GM19463 (cell line): ENCODE results near the gene DEXI.

ENCODE experiments used
- ATAC-seq: cut with Tn5 transposase; IDR thresholded peaks from one replicate; pipeline ENCODE4 v1.9.1; 2021; ENCODE audit warnings: mild to moderate bottlenecking, moderate library complexity; ENCODE audit not compliant: unreplicated experiment

DEXI gene

DNA sequence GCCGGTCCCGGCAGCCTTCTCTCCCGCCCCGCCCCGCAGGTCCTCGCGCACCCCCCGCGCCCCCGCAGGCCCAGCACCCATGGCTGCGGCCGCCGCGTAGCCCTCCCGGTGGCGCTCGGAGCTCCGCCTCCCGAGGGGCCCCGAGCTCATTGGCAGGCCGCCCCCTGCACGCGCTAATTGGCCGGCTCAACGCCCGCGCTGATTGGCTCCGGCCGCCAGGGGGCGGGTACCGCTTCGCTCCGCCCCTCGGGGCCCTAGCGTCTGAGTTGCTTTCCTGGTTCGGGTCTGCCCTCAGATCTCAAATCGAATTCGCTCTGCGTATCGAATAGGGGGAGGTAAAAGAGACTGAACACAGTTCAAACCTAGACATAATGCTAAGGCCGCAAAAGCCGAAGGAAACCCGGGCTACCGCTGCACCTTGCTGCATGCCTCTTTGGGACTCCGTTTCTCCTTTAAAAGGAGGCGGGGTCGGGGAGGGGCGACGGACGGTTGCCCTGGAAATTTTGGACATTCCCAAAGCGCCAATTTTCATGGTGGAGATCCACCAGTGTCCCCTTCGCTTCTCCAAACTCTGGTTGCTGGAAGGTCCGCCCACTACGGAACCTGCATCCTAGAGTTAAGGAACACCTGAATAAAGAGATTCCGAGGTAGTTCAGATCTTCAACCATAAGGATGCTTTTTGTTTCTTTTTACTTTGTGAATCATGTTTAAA lies at the start of gene DEXI:
DEXI (minus strand) TSS at position 117 of the 712 bp plus-strand sequence. CDS start 463 bp downstream, outside the sequence.
- peak; percentile 70 for ATAC-seq

DNA sequence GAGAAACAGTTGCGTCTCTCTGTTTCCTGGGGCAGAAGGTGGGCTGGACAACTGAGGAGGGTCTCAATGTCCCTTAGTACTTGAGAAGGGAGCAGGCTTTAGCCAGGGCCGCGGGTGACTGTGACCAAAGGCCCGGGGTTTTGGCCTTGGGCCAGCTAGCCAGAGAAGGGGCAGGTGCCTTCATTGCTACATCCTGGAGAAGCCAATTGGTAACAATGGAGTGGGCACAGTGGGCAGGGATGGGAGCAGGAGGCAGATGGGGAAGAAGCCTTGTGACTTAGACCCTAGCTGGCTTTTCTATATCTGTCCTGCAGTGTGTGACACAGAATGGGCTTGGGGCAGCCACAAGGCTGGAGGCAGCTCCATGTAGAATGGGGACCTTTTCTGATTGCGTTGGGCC lies 48.1 kb upstream of the DEXI start:
- no peak for ATAC-seq

DNA sequence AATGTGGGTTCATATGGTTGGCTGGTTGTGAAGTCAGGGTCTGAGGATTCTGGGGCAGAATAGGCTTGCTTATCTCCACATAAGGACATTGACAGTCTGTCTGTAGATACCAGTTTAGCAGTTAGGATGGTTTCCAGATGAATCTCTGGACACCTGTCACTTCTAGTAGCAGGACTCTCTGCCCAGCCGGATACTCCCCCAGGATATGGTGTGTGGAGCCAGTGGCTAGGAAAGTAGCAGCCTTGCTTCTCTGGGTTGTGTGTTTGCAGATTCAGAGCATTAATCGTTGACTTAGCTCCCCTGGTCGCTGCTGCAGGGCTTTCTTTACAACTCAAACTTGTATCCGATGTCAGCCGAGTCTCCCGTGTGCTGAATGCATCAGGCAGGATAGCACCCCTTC lies 47.3 kb upstream of the DEXI start:
- ATAC-seq: no peak

DNA sequence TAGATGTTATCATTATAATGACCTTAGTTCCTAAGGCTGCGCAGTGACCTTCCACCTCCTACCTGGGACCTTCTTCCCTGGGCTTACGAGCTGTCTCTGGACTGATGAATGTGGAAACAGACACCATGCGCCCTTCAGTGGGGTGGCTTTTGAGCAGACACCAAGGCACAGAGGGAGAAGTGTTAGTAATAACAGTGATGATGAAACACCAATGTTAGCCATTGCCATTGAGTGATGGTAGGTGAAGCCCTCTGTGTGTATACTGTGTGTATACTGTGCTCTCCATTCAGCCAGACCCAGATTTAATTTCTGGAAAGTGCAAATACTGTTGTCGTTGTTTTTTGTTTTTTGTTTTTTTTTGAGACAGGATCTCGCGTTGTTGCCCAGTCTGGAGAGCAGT lies 46.6 kb upstream of the DEXI start:
- ATAC-seq: no peak

DNA sequence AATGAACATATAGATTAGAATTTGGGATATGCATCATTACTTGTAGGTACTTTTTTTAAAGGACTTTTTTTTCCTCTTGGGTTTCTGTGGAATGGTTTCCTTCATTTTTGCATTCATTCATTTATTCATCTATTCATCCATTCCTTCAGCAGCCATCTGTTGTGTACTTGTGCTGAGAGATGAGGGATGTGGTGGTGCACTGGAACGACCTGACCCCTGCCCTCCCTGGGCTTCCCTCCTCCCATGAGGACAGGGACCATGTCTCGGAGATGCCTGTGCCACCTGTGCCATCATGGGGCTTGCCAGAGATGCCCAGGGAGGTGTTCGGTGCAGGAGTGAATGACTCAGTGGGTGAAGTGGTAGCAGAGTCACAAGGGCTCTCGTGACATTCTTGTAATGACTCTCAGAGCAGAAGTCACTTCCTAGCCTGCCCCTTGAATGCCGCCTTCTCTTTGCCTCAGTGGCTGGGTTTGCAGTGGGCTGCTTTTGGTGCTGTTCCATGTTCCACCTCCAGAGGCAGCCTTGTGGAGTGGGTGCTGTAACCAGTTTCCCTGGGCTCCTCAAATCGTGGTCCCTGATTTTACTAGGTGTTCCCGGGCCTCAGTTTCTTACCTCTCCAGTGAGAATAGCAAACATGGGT lies 46.0 kb upstream of the DEXI start:
- ATAC-seq: peak; percentile 72

DNA sequence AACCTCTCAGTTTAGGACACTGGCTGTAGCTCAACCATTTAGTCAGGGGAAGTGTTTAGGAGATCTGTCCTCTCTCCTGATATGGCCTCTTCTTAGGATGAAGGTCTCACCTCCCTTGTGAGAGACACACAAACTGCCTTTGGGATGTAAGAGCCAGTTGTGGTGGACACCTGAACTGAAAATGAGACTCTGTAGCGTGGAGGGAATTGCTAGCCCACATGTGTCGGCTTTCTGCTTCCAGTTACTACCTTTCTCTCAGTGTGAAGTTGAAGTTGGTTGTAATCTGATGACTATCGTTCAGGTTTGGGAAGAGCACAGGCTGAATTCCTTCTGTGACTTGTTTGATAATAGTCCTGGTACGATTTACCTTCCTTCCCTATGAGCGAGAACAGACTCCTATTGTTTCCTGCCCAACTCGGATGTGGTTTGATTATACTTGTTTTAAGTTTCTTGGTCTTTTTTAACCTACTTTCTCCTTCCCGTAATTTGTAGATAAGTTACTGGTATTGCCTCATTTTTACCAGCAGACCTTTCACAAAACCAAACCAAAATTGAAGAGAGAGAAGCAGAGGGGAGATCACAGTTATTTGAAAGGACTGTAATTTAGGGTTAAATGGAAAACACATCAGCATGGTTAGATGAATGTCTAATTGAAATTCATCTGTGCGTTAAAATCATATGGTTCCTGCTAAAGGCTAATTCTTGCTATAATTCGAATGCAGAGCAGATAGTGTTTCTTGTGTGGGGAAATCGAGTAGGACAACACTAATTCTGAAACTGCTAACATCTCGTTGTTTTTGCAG lies 45.3 kb upstream of the DEXI start:
- ATAC-seq: no peak

DNA sequence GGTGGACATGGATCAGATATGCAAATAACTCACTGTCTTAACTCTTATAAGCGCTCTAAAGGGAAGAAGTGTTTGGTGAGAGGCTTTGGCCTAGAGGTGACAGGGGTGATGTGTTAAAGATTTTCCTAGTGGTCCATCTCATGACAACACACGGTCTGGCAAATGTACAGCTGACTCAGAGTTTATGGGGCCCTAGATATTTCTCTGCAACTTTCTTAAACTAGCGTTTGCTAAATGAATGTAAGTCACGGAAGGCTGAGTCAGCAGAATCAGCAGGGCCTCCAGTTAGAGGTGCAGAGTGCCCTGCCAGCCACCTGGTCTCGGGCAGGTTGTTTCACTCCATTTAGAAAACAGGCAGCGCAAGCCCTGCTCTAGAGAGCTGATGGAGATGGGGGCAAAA lies 42.2 kb upstream of the DEXI start:
- ATAC-seq: no peak

DNA sequence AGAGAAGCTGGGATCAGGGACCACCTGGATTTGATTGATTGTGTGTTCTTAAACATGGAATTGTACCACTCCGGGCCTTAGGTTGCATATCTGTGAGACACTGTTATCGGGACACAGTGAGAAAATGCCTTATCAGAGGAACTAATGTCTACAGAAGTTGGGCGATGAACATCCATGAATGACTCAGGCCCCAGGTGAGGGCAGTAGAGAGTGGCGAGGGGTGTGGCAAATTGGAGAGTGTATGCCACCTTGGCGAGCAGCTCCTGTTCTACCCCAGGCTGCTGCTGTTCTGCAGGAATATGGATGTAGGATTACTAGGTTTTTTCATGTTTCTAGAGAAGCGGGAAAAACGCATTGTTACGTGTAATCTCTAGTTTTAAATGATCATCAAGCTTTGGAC lies 40.9 kb upstream of the DEXI start:
- ATAC-seq: peak; percentile 33

DNA sequence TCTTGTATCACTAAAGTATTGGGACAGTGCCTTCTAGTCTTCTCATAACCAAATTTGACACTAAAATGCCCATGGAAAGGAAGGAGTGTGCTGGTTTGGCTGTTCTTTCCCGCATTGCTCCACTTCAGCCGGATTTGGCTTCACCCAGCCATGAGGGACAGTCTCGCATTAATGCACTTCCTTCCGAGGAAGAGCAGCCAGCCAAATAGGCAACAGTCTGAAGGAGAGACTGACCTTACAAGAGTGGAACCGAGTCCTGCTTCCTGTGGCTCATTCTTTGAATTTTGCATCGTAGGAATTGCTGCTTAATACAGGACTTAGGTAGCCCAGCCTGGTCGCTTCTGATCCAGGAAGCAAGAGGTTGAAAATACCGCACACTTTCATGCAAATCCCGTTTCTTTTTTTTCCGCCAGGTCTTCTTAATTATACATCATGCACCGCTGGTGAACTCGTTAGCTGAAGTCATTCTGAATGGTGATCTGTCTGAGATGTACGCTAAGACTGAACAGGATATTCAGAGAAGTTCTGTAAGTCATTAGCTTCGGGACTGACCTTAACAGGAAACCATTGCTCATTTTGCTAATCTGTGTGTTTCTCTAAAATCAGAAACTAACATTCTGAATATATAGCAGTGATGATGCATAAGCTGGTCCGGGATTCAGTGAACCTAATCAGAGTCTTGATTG lies 40.3 kb upstream of the DEXI start:
- ATAC-seq: peak; percentile 46

DNA sequence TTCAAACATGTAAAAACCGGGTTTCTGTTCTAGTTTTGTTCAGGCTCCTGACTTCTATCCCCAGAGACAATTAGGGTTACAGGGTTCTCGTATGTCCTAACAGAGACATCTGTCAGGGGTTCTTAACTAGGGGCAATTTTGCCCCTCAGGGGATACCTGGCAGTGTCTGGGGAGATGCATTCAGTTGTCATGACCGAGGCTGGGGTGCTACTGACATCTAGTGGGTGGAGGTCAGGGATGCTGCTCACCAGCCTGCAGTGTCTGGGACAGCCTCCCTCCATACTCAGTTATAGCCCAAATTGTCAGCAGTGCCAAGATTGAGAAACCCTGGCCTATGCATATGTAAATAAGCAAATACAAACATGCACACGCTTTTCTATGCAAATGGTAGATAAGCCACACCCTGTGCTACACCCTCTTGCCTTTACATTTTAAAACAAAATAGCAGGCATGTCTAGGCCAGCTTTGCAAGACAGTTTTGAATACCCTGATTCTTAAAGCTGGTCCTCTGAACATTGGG lies 39.5 kb upstream of the DEXI start:
- peak; percentile 67 for ATAC-seq

DNA sequence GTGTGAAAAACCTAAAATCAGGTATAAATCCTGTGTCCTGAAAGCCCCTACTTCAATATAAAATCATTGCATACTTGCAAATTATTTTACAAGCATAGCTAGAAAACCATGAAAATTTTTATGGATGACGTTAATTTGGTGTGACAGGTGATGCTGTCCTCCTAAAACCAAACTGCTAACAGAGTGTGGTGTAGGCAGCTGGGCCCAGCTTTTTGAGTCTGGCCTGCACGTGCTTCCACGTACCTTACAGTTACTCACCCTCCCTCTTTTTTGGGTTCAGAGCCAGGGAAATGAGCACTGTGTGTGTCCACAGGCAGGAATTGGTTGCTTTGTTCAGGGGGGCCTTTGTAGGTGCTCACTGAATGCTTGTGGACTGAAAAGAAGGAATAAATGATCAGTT lies 38.5 kb upstream of the DEXI start:
- ATAC-seq: no peak

DNA sequence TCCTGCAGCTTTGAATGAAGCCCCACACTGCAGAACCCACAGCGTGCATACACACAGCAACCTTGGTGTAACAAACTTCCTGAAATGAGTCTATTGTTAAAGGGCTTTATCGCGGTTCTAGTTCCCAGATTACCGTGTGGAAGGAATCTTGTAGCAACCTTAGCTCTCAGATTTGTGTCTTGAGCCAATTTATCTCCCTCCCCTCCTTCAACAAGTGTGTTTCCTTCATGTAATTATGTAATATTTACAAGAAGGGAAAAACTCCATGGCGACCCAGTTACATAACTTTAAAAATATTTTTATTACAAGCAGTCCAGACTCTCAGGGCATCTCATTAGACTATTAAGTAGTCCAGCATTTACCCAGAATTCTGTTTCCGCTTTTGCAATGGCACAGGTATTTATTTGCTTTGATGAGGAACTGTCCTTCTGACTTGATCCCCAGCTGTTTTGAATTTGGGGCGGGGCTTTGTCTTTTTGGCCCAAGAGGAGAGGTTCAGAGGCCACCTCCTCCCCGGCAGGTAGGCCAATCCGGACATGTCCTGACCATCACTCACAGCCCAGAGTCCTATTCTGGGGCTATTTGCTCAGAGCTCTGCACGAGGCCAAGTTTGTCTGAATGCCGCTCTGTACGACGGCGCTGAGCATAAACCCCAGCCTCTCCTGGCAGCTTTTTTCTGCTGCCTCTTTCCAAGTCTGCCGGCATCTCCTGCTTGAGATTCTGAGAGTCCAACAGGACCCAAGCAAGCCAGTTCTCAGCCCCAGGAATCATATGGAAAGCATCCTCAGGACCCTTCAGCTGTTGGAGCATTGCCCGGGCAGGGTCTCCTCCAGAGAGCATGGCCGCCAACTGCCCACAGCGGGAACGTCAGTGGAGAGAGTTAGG lies 37.7 kb upstream of the DEXI start:
- no peak for ATAC-seq

DNA sequence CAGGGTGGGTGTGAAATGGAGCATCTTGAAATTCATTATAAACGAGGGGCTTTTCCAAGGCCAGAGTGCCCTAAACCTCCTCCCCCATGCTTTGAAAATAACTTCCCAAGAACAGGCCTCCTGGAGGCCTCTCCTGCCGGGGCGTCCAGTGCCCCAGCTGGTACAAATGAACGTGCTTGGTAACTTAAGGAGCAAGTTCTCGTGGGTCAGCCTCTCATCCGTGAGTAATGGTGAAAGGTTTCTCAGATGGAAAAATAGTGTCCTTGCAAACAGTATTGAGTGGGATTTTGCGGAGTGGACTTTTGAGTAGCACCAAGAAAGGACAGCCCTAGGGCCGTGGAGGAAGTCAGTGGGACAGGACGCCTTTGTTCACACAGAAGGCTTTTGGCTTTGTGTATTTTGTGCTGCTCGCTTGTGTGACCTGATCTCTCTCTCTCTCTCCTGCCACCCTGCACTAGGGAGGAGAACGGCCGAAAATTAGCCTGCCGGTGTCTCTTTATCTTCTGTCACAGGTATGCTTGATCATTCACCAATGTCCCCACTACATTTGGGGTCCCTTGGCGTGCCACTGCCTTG lies 36.7 kb upstream of the DEXI start:
- ATAC-seq: no peak

DNA sequence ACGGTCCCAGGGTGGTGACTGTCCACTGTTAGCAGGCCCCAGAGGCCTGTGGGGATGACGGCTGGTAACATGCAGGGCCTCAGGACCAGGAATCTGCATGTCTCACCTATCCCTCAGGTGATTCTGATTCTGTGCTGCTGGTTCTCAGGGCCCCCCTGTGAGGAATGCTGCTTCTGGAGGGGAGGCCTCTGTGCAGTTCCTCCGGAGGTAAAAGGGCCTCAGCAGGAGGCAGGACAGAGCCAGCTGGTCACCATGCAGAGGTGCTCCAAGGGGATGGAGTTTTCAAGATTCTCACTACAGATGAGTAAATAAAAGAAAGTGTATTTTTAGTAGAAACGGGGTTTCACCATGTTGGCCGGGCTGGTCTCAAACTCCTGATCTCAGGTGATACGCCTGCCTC lies 35.9 kb upstream of the DEXI start:
- ATAC-seq: no peak

DNA sequence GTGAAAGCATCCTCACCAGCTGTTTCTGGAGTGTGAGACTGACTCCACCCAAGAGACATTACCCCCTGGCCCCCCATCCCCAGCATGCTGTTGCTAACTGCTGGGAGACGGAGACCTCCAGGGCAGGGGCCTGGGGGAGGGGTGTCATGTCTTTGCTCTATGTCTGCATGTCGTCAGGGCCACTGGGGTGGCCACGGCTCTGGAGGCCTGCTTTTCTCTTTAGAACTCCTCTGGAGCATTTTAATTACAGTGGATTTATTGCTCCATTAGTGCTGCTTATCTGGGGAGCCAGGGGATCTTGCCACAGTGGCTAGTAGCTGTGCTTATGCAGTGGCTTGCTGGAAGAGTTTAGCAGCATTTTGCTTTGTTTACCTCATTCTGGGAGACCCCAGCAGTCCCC lies 34.4 kb upstream of the DEXI start:
- no peak for ATAC-seq

DNA sequence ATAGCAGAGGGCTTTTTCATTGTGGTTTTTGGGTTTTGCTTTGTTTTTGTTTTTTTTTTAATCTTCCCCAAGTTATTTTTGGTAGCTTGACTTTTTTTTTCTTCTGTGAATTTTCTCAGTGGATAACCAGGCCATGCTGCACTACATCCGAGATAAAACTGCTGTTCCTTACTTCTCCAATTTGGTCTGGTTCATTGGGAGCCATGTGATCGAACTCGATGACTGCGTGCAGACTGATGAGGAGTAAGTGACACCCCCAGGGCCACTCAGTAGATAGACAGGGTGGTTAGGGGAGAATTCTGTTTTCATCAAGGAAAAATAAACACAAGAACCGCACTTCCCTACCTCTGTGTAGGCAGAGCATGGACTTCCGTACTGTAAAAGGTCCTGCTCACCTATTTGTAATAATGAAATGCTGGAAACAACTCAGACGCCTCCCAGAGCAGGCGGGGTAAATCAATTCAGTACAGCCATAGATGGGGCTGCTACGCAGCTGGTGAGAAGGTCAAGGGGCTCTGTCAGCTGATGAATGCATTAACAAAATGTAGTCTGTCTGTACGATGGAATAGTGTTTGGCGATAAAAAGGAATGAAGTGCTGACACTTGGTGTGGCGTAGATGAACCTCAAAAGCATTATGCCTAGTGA lies 30.7 kb upstream of the DEXI start:
- ATAC-seq: no peak

DNA sequence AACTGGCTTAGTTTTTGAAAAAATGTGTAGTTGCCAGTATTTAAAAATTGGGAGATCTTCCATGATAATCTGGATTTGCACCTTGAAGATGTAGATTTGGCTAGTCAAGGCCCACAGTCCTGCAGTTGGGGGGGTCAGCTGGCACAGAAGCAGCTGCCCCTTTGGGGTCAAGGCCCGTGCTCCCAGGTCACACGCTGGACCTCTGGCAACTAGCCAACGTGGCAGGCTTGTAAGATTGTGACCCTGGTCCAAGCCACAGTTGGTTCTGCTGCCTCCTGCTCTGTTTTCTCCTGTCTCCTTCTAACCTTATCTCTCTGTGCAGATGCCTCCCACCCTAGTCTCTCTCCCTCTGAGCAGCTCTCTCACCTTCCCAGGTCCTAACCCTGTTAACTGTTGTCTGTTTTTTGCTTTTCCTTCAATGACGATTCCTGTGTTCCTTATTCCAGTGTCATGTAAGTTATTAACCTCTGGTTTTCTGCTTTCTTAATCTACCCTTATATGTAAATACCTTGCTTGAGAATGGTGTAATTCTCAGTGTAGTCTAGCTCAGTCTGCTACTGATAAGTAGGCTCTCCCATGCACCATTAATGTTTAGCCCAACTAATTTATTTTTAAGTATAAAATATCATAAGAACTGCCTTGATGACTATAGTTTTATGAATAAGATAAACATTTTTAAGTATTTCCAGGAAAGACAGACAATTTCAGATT lies 30.0 kb upstream of the DEXI start:
- no peak for ATAC-seq

DNA sequence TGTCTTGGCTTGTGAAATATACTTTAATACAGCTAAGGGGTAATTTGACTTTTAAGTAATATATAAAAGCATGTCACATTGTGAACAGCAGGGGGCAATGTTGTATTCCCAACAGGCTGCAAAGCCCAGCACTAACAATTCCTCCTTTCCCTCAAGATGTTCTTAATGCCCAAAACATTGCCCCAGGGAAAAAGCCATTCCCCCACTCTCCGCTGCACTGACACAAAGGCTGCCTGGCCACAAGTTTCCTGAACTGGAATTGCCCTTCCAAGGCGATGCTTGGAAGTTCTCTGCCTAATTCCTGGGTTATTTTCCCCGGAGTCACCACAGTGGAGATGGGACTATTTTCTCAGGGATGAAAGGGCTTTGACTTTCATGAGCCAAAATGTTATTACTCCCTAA lies 29.3 kb upstream of the DEXI start:
- ATAC-seq: no peak

DNA sequence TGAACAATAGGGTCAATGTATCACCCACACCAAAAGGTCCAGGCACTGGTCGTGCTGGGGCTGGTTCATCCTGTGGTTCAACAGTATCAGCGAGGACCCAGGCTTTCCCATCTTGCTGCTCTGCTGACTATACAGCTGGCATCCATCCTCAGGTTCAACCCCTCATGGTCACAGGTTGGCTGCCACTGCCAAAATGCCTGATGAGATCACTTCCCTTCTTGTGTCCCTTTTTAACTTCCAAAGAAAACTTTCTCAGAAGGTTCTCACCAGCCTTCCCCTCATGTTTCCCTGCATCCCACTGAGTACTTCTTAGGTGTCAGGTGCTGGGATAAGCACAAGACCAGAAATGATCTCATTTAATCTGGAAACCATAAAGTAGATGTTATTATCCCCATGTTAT lies 27.8 kb upstream of the DEXI start:
- no peak for ATAC-seq
